NB4 (cell line): ENCODE data around the gene ERI3.

Experiments used
- DNase-seq: peaks from one replicate; pipeline ENCODE4 v3.0.0; 2010; ENCODE audit warnings: low read depth
- H3K4me3 ChIP-seq: one replicate; pipeline ENCODE4 v1.5.1; 2011; ENCODE audit warnings: mild to moderate bottlenecking, low read depth, low read length, moderate library complexity
- CTCF ChIP-seq: IDR thresholded peaks from one replicate; pipeline ENCODE4 v1.5.1; 2012; ENCODE audit warnings: low read depth, low read length
- MAX ChIP-seq: IDR thresholded peaks from 2 replicates; pipeline ENCODE4 v1.6.1; 2011; ENCODE audit warnings: low read depth, low read length
- MYC ChIP-seq: IDR thresholded peaks from 2 replicates; pipeline ENCODE4 v1.6.1; 2011; ENCODE audit warnings: low read depth, low read length
- POLR2A ChIP-seq: IDR thresholded peaks from 2 replicates; pipeline ENCODE4 v1.6.1; 2011; ENCODE audit warnings: mild to moderate bottlenecking; ENCODE audit not compliant: insufficient read length; ENCODE audit errors: extremely low read depth

The ERI3 gene

GRCh38 chr1:44380666-44381177 lies 25.7 kb upstream of the ERI3 start:
- H3K4me3 ChIP-seq = no peak overlapping the region
- no peak for DNase-seq
- TF ChIP-seq CTCF = no peak
- TF ChIP-seq MAX = no peak
- no peak for TF ChIP-seq MYC
- TF ChIP-seq POLR2A = no peak

GRCh38 chr1:44377925-44378784 lies 23.1 kb upstream of the ERI3 start:
- no peak overlapping the region for H3K4me3 ChIP-seq
- TF ChIP-seq CTCF (peak; percentile 62), POLR2A (no peak)
- peak; percentile 61 for DNase-seq

- no peak for TF ChIP-seq CTCF
- TF ChIP-seq MYC = no peak
- TF ChIP-seq MAX = no peak
- TF ChIP-seq POLR2A = no peak
- DNase-seq = no peak
- no peak overlapping the region for H3K4me3 ChIP-seq
Measured at GRCh38 chr1:44375547-44375946, 20.5 kb upstream of the ERI3 start.

GRCh38 chr1:44371206-44371605 lies 16.1 kb upstream of the ERI3 start:
- TF ChIP-seq POLR2A = no peak
- TF ChIP-seq CTCF = no peak
- no peak for TF ChIP-seq MAX
- no peak for TF ChIP-seq MYC
- H3K4me3 ChIP-seq = no peak overlapping the region
- no peak for DNase-seq

- no peak overlapping the region for H3K4me3 ChIP-seq
- DNase-seq = no peak
- TF ChIP-seq MYC (no peak), POLR2A (no peak), CTCF (no peak), MAX (no peak)
Measured at GRCh38 chr1:44368471-44369151, 13.6 kb upstream of the ERI3 start.
